PC-9 (cell line): ENCODE data around the gene RTP5. TPM values are rescaled to one million over a fixed set of nuclear protein-coding genes. Genes with fewer than 3 reads are reported as not detected.

Source experiments
- BruUV-seq: library from RNA; stranded (reverse); fragments of 400-500 nt; replicated peaks from 2 replicates; lab custom pipeline; 2021; lab: Mats Ljungman, UMichigan
- CTCF ChIA-PET: fragments of 300-600 bp; sonication (Branson Sonifier 250); formaldehyde crosslinking; loops from one replicate; lab custom pipeline; 2022; ENCODE audit warnings: antibody characterized with exemption; lab: Charles Lee
- POLR2A ChIA-PET: fragments of 300-600 bp; sonication (Branson Sonifier 250); formaldehyde crosslinking; loops from one replicate; lab custom pipeline; 2022; ENCODE audit warnings: antibody characterized with exemption; ENCODE audit not compliant: unreplicated experiment; lab: Charles Lee
- DNase-seq, 2 experiments: peaks; one replicate each; pipeline versions ENCODE4 v3.0.0 to v3.0.0-alpha.2; 2015 to 2022; ENCODE audit warnings: mixed read lengths in 1 of 2
- H2AFZ ChIP-seq: fragments of 200-600 bp; sonication (generic); 2 replicates; pipeline ENCODE4 v1.8.1; 2017; ENCODE audit warnings: antibody characterized with exemption
- H3F3A ChIP-seq: fragments of 200-600 bp; sonication (generic); 2 replicates; pipeline ENCODE4 v1.8.1; 2017; ENCODE audit warnings: antibody characterized with exemption, mild to moderate bottlenecking, low read depth; ENCODE audit not compliant: insufficient read depth
- H3K27ac ChIP-seq: fragments of 200-600 bp; sonication (generic); 2 replicates; pipeline ENCODE4 v1.6.1; 2016; ENCODE audit warnings: mixed run types
- H3K27me3 ChIP-seq: fragments of 200-600 bp; sonication (generic); 2 replicates; pipeline ENCODE4 v1.6.1; 2016; ENCODE audit warnings: low read depth, mixed run types; ENCODE audit not compliant: insufficient read depth
- H3K36me3 ChIP-seq: fragments of 200-600 bp; sonication (generic); 2 replicates; pipeline ENCODE4 v1.6.1; 2016; ENCODE audit warnings: low read depth, mixed run types
- H3K4me1 ChIP-seq: fragments of 200-600 bp; sonication (generic); replicated peaks from 2 replicates; pipeline ENCODE4 v1.6.1; 2016; ENCODE audit warnings: mixed run types; ENCODE audit not compliant: insufficient read depth
- H3K4me2 ChIP-seq: fragments of 200-600 bp; sonication (generic); 2 replicates; pipeline ENCODE4 v1.6.1; 2017; ENCODE audit warnings: mixed run types
- H3K4me3 ChIP-seq: fragments of 200-600 bp; sonication (generic); 2 replicates; pipeline ENCODE4 v1.6.1; 2016; ENCODE audit warnings: mixed run types
- H3K79me2 ChIP-seq: fragments of 200-600 bp; sonication (generic); 2 replicates; pipeline ENCODE4 v1.6.1; 2017; ENCODE audit warnings: low read depth, mixed run types
- H3K9me2 ChIP-seq: fragments of 200-600 bp; sonication (generic); 2 replicates; pipeline ENCODE4 v1.8.1; 2017; ENCODE audit warnings: mild to moderate bottlenecking; ENCODE audit not compliant: insufficient read depth
- H3K9me3 ChIP-seq: fragments of 200-600 bp; sonication (generic); 2 replicates; pipeline ENCODE4 v1.8.1; 2016; ENCODE audit warnings: low read depth; ENCODE audit not compliant: insufficient read depth
- H4K20me1 ChIP-seq: fragments of 200-600 bp; sonication (generic); 2 replicates; pipeline ENCODE4 v1.8.1; 2017; ENCODE audit not compliant: insufficient read depth
- CTCF ChIP-seq: fragments of 200-600 bp; sonication (generic); conservative IDR thresholded peaks from 2 replicates; pipeline ENCODE4 v1.6.1; 2017; ENCODE audit warnings: mixed run types, antibody characterized with exemption, mild to moderate bottlenecking, moderate library complexity
- EZH2 ChIP-seq: fragments of 200-600 bp; sonication (generic); IDR thresholded peaks from 2 replicates; pipeline ENCODE4 v1.8.0; 2017; ENCODE audit warnings: antibody characterized with exemption, low read depth
- intact Hi-C: fragments of 100-400 bp; cut with micrococcal nuclease; formaldehyde crosslinking; loops from one replicate; pipeline ENCODE4 v1.10.0; 2022; ENCODE audit not compliant: unreplicated experiment
- total RNA-seq: library from RNA; stranded (reverse); gene quantifications from 2 replicates; pipeline ENCODE4 v1.2.3, GENCODE V29; 2021

The RTP5 gene
- total RNA-seq, 1 experiment from 2014 or later: not detected

GRCh38 chr2:241871538-241872312, 2.2 kb downstream of the RTP5 start:
- no peaks in the 10 kb centered on the region for H3K9me2 ChIP-seq
- no peak overlapping the region for H2AFZ ChIP-seq
- no peak for TF ChIP-seq EZH2
- no peak for TF ChIP-seq CTCF
- BruUV-seq: no TSS peak
- no peak for DNase-seq
- H3K4me3 ChIP-seq: no peak overlapping the region
- no peaks in the 10 kb centered on the region for H3K4me1 ChIP-seq
- H3K27me3 ChIP-seq: peaks cover 56% of the 10 kb centered on the region
- intact Hi-C loops: loop anchor here (10.0 kb wide), 1 partner anchor 137 kb away; the partner anchor contains the start of gene D2HGDH
- H3F3A ChIP-seq: peaks cover 10% of the 10 kb centered on the region; the same call in 1 of the 2 replicates
- H3K79me2 ChIP-seq: no peaks in the 10 kb centered on the region
- H3K9me3 ChIP-seq: no peaks in the 10 kb centered on the region
- H3K27ac ChIP-seq: no peak overlapping the region
- CTCF ChIA-PET: no interaction called here
- H3K36me3 ChIP-seq: no peaks in the 10 kb centered on the region
- POLR2A ChIA-PET: no interaction called here
- H4K20me1 ChIP-seq: no peaks in the 10 kb centered on the region
- H3K4me2 ChIP-seq: no peak overlapping the region

GRCh38 chr2:241872313-241872642, 2.7 kb downstream of the RTP5 start:
- TF ChIP-seq EZH2 (no peak), CTCF (no peak)
- no peak overlapping the region for H3K4me3 ChIP-seq
- no peak overlapping the region for H3K27ac ChIP-seq
- no peaks in the 10 kb centered on the region for H3K9me2 ChIP-seq
- no peaks in the 10 kb centered on the region for H3K4me1 ChIP-seq
- no peaks in the 10 kb centered on the region for H3K36me3 ChIP-seq
- POLR2A ChIA-PET: no interaction called here
- no peak overlapping the region for H3K4me2 ChIP-seq
- intact Hi-C loops: loop anchor here (10.0 kb wide), 1 partner anchor 137 kb away; the partner anchor contains the start of gene D2HGDH
- H2AFZ ChIP-seq: no peak overlapping the region
- no peaks in the 10 kb centered on the region for H3K9me3 ChIP-seq
- no peaks in the 10 kb centered on the region for H4K20me1 ChIP-seq
- H3K79me2 ChIP-seq: no peaks in the 10 kb centered on the region
- CTCF ChIA-PET: no interaction called here
- H3K27me3 ChIP-seq: peaks cover 51% of the 10 kb centered on the region
- no peak for DNase-seq
- BruUV-seq: no TSS peak
- peaks cover 10% of the 10 kb centered on the region; the same call in 1 of the 2 replicates for H3F3A ChIP-seq

GRCh38 chr2:241873081-241873802, 3.7 kb downstream of the RTP5 start:
- Histone ChIP-seq H3K27me3 (peaks cover 42% of the 10 kb centered on the region), H3K4me1 (no peaks in the 10 kb centered on the region), H2AFZ (no peak overlapping the region), H3K4me3 (no peak overlapping the region), H3K9me2 (no peaks in the 10 kb centered on the region), H3K79me2 (no peaks in the 10 kb centered on the region), H3K9me3 (no peaks in the 10 kb centered on the region), H3F3A (peaks cover 10% of the 10 kb centered on the region; the same call in 1 of the 2 replicates), H4K20me1 (no peaks in the 10 kb centered on the region), H3K4me2 (no peak overlapping the region), H3K27ac (no peak overlapping the region), H3K36me3 (no peaks in the 10 kb centered on the region)
- POLR2A ChIA-PET: no interaction called here
- no peak for DNase-seq
- BruUV-seq: no TSS peak
- CTCF ChIA-PET: interaction anchor here (0.6 kb wide), 1 partner anchor 215 kb away, joined by 4 read pairs; no protein-coding TSS in a partner anchor
- TF ChIP-seq CTCF: no peak
- no peak for TF ChIP-seq EZH2
- intact Hi-C loops: loop anchor here (10.0 kb wide), 1 partner anchor 138 kb away; the partner anchor contains the start of gene D2HGDH
